HG03097 (cell line): ENCODE data around the gene ACSL3.
"Not testable (repeated sequence)": the region's sequence is repeated elsewhere in the genome, so short reads cannot be mapped to it uniquely, and the experiment has no call there.

Experiments used
- ATAC-seq: cut with Tn5 transposase; IDR thresholded peaks from one replicate; pipeline ENCODE4 v1.9.1; 2021; ENCODE audit not compliant: unreplicated experiment, low FRiP score

Gene ACSL3

DNA sequence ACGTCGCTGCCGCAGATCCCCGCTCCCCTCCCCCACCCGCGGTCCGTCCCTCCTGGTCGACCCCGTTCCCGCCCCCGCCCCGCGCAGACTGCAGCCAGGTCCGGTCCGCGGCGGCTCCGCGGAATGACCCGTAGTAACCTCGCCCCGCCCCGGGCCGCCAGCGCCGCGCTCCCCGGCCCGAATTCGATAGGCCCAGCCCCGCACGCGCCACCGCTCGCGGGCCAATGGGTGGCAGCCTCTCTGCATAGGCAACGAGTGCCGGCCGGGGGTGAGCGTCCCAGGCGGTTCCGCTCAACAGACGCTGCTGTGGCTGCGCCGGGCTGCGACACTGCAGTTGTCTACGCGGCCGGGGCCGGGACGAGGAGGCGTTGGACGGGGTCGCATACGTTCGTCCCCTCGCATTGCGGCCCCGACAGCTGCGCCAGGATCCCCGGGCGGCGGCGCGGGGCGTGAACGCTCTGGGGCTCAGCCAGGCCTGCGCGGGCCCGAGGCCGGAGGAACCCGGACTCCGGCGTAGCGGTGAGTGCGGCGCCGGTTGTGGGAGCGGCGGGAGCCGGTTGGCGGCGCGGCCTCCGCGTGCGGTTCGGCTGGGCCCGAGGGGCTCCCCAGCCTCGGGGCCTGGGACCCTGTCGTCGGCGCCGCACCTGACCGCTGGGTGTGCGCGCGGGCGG, at the start of gene ACSL3:
ACSL3 (plus strand) TSS at position 297 of the 671 bp plus-strand sequence. CDS start 47,737 bp downstream, outside the sequence.
- peak; percentile 99 for ATAC-seq

DNA sequence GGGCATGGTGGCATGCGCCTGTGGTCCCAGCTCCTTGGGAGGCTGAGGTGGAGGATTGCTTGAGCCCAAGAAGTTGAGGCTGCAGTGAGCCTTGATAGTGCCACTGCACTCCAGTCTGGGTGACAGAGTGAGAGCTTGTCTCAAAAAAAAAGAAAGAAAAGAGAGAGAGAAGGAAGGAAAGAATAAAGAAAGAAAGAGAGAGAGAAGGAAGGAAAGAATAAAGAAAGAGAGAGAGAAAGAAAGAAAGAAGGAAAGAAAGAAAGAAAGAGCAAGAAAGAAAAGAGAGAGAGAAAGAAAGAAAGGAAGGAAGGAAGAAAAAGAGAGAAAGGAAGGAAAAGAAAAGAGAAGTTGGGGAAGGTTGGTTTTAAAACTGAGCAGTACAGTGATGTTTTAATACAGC, 49.0 kb upstream of the ACSL3 start:
- no peak for ATAC-seq

DNA sequence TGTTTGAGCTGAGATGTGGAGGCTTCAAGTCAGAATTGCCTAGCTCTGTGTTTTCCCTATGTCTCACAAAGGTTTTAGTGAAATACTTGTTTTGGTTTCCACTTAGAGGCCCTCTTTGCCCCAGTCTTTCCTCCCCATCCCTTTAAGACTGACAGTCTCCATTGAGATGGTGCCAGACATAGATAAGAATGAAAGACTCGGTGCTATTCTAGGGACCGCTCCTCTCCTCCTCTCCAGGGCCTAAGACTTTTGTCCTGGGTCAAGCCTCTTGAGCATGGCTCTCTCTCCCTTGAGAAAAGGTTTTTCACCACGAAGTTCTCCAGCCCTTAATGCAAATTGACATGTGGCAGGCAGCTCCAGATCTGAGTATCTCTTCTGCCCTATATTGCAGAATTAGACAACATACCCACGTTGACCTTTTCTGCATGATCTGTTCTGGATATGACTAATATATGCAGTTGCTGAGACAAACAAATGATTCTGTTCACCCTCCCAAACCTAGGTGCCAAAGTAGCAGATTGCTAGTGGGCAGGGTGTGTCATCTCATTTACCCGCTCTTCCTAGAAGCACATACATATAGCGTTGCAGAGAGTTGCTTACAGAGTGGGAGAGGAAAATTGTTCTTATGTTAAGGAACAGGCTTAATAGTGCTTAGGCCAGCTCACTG, 47.5 kb upstream of the ACSL3 start:
- peak; percentile 97 for ATAC-seq

DNA sequence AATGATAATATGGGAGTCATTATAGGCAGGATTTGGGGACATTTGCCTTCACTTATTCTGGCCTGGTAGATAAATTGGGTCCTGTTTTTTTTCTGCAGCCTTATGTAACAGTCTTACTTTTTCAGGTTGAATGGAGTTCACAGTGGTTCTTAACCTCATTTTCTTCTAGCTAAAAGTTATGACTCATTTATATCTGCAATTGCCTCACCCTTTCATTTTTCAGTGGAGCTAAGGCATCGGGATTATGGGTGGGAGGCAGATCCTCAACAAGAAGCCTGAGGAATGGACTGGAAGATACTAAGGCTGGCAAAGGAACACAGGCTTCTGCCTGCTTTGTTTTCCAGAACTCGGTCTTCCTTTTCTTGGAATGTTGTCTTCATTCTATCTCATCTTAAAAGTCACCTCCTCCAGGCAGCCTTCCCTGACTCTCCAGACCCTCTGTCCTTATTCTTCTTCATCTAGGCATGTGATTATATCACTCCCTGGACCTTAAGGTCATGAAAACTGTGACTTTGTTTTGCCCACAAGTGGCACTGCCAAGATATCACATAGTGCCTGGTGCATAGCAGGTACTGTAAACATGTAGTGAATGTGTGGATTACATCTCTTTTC, 41.0 kb upstream of the ACSL3 start:
- ATAC-seq: no peak

DNA sequence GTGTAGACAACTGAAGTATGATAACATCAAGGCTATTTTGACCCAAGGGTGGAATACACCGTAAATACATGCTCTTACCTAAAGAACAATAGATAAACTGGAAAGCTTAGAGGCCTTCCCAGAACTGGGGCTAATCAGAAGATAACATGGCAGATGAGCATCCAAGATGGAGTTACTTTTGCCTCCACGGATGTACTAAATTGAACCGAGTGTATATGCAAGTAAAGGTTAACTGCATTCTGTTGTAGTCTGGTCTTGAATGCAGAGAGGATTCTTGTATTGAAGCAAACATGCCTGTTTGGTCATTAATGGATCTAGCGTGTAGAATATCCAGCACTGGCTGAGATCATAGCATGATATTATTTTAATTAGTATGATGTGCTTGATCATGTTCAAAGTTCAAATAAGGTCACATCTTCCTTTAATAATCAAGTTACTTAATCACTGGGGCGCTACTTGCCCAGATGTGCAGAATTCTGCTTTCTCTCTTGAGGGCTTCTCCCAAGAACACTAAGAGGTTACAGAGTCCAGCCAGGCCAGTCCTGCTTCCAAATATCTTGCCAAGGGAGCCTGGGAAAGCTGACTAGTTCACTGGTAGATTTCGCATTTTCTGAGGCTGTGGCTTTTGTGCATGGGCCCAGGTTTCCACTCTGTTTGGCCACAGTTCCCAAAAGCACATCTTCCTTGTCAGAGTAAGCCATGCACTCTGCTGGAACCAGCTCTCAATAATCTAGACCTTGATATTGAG, 37.5 kb upstream of the ACSL3 start:
- no peak for ATAC-seq

DNA sequence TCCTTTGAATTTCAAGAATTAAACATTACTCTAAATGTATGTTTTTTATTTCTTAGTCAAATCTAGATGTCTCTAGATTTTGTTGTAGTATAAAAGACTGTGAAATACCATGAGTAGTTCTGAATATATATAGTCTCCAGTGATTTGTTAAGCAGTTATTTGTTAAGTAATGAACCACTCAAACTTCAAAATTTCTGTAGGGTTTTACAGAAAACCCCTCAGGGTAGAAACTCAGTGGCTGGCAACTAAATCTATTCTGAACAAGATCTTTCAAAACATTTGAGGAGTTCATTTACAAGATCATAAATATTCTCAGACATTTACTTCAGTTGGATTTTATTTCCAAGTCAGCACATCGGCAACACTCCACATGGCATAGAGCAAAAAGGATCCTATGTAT, 35.8 kb upstream of the ACSL3 start:
- no peak for ATAC-seq

DNA sequence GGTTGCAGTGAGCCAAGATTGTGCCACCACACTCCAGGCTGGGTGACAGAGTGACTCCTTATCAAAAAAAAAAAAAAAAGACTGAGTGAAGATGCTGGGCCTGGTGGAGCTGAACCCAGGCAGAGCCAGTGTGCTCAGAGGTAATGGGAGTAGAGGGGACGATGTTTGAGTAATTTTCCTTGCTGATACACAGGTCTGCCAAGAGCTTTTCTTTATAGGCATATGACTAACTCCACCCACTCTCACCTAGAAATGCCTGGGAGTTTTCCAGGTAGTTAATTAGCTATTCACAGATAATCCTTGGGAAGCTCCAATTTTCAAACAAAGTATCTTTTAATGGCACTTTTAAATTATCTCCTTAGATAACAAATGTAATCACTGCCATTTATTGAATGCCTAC, 33.4 kb upstream of the ACSL3 start:
- no peak for ATAC-seq

DNA sequence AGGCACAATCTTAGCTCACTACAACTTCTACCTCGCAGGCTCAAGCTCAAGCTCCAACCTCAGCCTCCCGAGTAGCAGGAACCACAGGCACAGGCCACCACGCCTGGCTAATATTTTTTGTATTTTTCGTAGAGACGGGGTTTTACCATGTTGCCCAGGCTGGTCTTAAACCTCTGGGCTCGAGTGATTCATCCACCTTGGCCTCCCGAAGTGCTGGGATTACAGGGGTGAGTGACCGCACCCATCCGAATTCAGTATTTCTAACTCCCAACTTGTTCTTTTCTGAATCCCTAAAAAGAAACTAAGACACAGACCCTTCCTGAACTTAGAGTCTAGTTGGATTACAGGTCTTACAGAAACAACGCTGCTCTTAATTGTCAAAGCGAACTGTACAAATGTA, 32.3 kb upstream of the ACSL3 start:
- no peak for ATAC-seq

DNA sequence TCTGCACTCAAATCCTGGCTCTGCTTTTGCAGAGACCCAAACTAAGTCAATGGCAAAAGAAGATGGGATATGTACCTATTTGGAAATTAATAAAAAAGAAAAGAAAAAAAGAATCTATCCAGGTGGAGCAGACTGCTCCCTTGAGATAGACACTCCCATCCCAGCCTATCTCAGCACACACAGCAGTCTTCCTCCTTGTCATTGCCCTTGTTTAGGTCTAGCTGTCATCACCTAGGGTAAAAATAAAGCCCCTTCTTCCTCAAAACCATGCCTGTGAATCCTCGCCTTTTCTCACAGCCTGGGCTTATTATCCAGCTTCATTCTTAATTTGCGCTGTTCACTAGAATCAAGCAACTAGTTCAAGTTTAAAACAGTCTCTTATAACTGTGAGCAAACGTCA, 30.7 kb upstream of the ACSL3 start:
- ATAC-seq: no peak

DNA sequence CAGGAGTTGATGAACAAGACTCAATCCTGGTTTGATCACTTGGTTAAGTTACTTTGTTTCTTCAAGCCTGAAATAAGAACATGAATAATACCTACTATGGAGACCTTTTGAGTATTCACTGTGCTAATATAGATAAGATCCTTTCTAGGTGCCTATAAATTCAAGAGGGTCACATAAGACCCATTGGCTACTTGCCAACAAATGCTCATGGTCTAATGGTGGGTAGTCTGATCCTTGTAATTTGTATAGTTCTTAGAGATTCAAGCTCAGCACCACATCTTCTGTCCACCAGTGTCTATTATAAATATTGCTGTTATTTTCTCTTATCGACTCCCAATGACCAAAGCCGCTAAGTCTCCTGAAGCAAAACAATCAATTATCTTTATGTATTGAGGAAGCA, 27.4 kb upstream of the ACSL3 start:
- ATAC-seq: no peak

DNA sequence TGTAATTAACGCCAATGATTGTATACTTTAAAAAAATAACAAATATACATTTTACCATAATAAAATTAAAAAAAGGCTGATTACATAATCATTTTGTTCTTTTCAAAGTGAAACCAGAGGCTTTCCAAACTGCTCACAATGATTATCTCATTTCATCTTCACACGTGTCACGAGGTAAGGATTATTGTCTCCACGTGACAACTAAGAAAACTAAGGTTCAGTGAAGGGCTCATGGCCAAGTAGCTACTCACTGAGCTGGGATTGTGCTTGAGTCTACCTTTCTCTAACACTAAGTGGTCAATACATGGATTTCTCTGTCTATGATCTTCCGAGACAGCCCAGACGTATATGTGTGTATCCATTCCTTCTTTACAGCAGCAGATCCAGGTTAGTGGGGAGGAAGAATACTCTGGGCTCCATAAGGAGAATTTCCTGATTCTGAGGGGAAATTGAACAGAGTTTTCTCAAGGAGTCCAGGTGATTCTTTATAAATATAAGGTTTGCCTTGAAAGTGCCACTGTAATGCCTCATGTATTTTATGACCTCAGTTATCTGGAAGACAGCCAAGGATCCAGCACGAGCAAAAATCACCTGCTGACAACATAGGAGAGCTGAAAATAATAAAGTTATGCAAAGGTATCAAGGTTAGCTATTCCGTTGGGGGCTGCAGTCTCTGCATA, 25.6 kb upstream of the ACSL3 start:
- ATAC-seq: no peak

DNA sequence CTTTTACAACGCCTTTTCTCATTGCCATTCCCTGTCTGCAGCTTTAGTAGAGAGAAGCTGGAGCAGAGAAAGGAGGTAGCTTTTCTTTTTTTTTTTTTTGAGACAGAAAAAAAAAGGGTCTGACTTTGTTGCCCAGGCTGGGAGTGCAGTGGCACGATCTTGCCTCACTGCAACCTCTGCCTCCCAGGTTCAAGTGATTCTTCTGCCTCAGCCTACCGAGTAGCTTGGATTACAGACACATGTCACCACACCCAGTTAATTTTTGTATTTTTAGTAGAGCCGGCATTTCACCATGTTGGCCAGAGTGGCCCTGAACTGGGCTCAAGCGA, 25.0 kb upstream of the ACSL3 start:
- no peak for ATAC-seq

DNA sequence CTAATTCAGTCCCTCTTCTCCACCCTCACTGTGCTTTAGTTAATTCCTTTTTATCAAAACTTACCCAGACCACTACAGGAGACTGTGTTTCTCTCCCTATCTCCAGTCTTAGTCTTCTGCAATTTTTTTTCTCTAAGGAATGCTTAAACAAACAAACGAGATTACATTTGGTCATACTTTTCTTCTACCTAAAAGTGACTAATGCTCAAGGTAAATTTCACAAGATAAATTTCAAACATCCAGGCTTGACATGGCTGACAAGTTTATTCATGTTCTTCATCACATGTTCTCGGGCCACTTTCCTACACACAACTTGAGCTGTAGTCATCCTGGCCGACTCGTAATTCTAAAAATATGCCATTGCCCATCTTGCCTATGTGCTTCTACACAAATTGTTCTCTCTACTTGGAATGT, 23.2 kb upstream of the ACSL3 start:
- no peak for ATAC-seq

DNA sequence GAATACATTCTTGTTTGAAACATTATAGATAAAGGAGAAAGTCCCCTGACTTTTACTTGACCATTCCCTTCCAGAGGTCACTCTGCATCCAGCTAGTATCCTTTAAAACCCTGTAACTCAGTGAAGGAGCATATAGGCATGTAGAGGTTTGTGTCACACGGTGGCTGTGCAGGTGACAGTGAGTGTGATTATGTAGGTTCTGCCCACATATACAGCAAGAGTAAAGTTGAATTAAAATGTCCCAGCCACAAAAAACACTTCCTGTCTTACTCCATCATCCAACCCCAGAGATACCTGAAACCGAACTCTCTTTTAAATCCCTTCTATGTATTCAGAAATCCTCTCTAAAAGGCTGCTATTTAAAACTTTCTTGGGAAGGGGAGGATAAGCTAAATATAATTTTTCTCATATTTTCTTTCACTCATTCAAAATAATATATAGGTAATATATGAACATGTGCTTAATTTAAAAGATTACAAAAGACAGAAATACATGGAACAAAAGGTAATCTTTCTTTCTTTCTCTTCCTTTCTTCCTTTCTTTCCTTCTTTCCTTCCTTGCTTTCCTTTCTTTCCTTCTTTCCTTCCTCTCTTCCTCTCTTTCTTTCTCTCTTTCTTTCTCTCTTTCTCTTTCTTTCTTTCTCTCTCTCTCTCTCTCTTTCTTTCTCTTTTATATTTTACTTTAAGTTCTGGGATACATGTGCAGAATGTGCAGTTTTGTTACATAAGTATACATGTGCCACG, 20.6 kb upstream of the ACSL3 start:
- ATAC-seq: no peak

DNA sequence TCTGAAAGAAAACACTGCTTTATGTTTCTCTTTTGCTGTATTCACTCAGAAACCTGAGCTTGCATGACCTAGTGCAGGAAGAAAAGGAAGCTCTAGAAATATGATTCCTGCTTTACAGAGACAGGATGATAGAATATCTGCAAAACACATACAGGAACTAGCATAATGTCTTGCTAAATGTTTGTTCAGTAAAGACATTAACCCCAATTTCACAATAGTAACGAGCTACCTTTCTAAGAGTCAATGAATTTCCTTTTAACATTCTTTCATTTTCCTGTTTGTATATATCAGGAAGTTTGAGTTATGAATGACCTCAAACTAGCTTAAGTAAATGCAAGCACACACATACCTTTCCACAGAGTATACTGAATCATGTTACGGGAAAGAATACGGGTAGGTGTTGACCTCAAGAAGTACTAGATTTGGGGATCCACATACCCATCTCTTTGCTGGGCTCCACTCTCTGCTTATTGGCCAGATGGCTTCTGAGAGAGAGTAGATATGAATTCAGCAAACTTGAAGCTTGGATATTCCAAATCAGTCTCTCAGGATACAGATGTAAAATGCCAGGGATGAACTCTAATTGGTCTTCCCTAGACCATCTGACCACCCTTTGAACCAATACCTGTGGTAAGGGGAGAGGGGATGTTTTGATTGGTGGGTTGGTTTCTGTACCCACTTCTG, 18.2 kb upstream of the ACSL3 start:
- no peak for ATAC-seq

DNA sequence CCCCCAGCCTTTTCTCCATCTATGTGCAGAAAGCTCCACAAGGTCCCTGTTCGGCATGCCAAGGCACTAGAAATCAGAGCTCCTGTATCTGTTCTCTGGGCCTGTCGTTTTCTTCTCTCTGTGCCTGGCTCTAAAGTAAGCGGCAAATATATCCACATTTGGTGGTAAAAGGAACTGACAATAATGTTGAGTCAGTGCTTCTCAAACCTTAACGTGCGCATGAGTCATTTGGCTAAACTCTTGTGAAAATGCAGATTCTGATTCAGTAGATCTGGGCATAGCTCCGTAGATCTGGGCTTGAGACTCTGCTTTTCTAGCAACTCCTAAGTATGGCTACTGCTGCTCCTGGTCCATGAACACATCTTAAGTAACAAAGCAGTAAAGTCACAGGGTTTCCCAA, 16.5 kb upstream of the ACSL3 start:
- ATAC-seq: no peak

DNA sequence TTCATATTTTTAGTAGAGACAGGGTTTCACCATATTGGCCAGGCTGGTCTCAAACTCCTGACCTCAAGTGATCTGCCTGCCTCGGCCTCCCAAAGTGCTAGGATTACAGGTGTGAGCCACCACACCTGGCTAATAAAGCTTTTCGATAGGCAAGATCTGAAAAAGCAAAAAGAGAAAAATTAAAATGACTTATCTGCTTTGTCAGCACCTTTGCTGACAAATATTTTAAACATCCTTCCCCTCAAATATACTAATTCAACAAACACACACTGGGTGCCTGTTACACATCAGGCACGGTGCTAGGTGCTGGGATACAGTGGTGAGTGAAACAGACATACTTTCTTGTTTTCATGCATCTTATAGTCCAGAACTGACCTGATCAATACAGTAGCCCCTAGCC, 15.5 kb upstream of the ACSL3 start:
- not testable (repeated sequence) for ATAC-seq

DNA sequence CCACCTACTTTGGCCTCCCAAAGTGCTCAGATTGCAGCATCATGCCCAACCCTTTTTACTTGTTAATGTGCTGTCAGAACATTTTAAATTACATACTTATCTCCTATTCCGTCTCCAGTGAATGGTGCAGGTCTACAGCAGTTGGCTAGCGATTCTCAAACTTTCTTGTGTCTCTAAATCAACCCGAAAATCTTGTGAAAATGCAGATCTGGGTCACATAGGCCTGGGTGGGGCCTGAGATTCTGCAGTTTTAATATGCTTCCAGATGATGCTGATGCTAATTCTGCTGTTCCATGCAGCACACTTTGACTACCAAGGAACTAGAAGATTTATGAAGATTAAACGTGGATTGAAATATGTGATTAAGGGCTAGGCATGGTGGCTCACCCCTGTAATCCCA, 14.8 kb upstream of the ACSL3 start:
- ATAC-seq: no peak

DNA sequence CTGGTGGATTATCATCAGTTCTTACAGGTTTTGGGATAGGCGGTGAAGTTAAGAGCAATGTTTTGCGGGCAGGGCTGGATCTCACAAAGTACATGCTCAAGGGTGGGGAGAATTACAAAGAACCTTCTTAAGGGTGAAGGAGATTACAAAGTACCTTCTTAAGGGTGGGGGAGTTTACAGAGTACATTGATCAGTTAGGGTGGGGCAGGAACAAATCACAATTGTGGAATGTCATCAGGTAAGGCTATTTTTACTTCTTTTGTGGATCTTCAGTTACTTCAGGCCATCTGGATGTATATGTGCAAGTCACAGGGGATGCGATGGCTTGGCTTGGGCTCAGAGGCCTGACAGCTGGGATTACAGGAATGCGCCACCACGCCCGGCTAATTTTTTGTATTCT, 12.8 kb upstream of the ACSL3 start:
- not testable (repeated sequence) for ATAC-seq

DNA sequence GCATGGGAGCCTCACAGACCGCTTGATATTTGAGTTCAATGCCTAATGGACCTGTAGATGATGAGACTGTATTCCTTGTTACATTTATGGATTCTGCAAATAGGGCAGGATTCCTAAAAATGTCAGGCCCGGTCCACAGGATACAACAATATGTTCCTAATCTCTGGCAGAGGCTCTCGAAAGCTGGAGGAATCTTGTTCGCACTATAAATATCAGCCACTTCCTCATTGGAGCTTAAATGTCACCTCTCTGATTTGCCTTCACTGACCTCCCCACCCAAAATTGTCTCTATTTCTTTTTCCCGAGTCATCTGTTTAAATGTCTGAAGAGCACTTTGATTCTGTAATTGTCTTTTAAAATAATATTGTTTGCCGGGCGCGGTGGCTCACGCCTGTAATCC, 12.0 kb upstream of the ACSL3 start:
- ATAC-seq: no peak
